Measurements from ENCODE around the gene DET1.

GRCh38 chr15:88591384-88591783, 44.9 kb upstream of the DET1 start:
- TF ChIP-seq POLR2AphosphoS5 (IDR thresholded peaks at IDR 0.05) (no peak), EP300 (IDR thresholded peaks at IDR 0.05) (no peak), POLR2A (IDR thresholded peaks at IDR 0.05; ENCODE audit: low read depth) (no peak), CTCF (IDR thresholded peaks at IDR 0.05) (no peak)
